HG02938 (cell line): ENCODE data around the gene EXOC3.
A peak's percentile ranks its signal among the peaks of the same experiment; 100 is the strongest.

Source experiments
- ATAC-seq: cut with Tn5 transposase; IDR thresholded peaks from one replicate; pipeline ENCODE4 v1.9.1; 2021; ENCODE audit warnings: mild to moderate bottlenecking, moderate library complexity; ENCODE audit not compliant: unreplicated experiment

EXOC3 gene

DNA sequence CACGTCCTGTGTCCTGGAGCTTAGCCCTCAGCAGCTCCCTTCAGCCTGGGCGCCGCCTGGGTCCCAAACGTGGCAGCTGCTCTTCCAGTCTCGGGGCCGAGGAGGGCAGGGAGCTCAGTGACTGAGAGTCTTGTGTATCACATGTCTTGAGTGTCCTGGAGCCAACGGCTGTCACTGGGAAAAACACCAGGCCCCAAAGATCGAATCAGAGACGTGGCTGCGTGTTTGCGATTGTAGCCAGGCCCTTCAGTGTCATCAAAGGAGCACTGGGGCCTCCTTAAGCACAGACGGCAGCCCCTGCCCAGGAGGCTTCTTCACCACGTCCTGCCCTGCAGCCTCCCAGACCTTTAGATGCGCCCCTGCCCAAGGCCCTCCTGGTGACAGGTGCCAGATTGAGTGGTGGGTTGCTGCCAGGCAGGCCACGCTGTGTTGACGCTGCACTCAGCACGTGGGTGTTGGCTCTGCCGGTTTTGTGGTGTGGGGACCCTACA is 5.7 kb upstream of the EXOC3 start:
- ATAC-seq = no peak

DNA sequence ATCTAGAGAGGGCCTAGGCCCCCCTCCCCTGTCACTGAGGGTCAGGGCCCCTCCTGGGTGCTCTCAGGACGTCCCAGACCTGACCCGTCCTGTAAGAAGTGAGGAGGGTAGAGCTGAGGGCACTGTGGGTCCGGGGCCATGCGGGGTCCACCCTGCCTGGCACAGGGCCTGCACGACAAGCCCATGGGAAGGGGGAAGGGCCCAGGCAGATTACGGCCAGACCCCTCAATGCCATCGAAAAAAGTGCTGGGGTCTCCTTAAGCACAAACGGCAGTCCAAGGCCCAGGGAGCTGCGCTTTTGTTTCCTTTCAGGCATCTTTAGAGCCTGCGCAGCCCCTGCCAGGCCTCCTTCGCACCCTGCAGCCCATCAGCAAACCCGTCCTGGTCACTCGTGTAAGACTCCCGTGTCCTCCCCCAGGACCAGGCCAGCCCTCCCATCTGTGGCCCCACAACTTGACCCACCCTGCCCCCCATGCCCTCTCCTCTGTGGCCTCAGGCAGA is 4.4 kb upstream of the EXOC3 start:
- no peak for ATAC-seq

- no peak for ATAC-seq
Observed at GRCh38 chr5:439181-439580, 3.8 kb upstream of the EXOC3 start.

DNA sequence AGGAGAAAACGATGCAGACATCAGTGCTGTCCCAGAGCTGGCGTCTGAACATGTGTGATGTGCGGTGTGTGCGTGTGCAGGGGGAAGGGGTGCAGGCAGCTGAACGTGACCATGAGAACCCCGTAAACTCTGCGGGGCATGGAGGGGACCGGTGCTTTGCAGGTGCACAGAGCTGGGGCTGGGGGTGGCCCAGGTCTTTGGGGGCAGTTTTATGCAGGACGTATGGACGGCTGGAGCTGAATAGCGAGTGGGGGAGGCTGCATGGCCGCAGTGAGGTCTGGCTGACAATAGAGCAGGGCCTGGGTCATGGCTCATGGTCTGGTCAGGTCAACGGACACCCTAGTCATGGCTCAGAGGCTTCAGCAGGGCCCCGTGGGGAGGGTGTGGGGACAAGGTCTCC is 3.3 kb upstream of the EXOC3 start:
- ATAC-seq = no peak

DNA sequence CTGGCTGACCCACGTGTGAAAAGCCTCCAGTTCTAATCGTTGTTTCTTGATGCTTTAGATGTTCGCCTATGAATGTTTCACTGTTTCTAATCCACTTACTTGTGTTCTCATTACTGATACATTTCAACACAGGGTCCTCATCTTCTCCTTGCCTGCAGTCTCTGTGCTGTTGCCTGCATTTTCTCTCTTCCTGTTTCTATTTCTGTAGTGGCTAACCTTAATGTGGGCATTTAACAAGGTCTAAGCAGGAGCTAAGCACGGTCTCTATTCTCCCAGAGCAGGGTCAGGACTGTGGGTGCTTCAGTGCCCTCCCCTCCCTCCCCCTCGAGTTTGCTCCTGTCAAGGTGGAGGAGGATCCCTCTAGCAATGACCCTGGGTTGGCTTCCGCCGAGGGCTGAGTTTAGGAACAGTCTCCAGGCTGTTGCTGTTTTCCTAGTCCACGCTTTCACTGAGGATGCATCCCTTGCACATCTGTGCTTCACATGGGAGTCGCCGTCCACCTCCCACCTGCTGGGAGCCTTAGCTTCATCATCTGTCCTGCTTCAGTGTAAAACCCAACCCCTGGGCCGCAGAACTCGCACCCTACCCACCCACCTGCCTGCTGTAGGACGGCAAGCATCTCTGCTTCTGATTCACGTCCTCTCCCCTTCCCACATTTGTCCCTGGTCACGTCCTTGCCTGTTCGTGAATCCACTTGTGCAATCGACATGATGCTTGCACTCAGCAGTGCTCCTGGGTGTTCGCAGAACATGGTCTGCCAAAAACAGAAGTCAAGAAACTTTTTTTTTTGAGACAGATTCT is 2.4 kb upstream of the EXOC3 start:
- ATAC-seq = no peak

DNA sequence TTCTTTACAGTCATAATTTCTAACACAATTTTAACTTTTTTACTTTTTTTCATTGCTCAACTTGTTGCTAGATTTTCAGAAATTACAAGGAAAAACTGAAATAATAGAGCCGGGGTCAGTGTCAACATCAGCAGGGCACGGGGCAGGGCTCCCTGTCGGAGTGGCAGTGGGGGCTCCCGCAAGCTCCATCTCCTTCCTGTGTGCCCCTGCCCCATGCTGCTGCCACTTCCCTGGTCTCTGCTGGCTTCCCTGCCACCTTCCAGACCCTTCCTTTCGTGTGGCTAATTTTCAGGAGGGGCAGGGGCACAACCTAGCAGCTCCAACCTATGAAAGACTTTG is 1.0 kb upstream of the EXOC3 start:
- no peak for ATAC-seq

- ATAC-seq = peak; percentile 14
Observed at GRCh38 chr5:443239-444151, 519 bp downstream of the EXOC3 start.

DNA sequence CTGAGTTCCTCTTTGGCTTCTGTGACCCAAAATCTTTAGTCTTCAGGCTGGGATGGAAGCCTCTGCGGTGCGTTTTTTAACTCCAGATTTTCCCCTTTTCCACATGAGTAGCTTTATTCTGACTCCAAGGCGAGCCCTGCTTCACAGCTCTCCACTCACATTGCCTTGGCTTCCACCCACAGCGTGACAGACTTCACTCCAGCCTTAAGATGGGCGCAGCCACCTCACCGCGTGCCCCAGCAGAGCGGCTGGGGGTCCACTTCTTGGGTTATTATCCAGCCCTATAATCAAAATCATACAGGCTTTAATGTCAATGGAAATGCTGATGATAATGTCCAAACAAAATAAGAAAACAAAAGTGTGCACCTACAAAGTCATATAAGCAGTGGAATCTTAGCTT is 1.2 kb downstream of the EXOC3 start:
- ATAC-seq = no peak

GRCh38 chr5:445591-445990 is 2.6 kb downstream of the EXOC3 start:
- no peak for ATAC-seq

DNA sequence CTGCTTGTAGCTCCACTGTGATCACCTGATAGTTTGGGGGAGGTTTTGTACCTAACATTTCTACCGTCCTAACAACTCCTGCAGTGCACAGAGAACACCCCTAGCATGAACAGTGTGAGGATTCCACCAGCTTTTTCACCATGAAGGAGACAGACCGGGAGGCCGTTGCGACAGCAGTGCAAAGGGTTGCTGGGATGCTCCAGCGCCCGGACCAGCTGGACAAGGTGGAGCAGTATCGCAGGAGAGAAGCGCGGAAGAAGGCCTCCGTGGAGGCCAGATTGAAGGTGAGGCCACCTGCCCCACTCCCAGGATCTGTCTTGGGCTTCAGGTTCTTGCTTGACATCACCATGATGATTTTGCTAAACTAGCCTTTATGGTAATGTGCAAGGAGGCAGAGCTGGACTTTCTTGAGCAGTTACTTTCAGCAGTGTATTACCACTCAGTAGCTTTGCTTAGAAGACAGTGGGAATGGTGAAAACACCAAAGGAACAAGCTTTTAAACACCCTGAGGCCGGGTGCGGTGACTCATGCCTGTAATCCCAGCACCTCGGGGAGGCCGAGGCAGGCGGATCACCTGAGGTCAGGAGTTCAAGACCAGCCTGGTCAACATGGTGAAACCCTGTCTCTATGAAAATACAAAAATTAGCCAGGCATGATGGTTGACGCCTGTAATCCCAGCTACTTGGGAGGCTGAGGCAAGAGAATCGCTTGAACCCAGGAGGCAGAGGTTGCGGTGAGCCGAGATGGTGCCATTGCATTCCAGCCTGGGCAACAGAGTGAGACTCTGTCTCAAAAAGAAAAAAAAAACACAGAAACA is 3.3 kb downstream of the EXOC3 start:
- no peak for ATAC-seq

DNA sequence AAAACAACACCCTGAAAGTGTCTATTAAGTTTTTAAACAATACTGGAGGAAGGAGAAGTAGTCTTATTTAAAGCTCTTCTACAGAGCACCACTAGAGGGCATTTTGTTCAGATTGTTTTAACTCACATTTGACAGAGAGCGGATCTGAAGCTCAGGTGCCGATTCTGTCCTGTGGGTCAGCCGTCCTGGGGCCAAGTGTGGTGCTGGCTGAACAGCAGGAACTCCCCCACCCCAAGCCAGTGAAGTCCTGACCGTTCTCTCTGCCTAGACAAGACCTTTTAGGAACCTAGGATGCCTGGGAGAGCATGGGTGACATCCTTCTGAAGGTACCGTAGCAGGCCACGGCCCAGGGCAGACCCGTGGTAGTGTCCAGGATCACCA is 3.9 kb downstream of the EXOC3 start:
- ATAC-seq = no peak

- no peak for ATAC-seq
Observed at GRCh38 chr5:447501-447900, 4.5 kb downstream of the EXOC3 start.

DNA sequence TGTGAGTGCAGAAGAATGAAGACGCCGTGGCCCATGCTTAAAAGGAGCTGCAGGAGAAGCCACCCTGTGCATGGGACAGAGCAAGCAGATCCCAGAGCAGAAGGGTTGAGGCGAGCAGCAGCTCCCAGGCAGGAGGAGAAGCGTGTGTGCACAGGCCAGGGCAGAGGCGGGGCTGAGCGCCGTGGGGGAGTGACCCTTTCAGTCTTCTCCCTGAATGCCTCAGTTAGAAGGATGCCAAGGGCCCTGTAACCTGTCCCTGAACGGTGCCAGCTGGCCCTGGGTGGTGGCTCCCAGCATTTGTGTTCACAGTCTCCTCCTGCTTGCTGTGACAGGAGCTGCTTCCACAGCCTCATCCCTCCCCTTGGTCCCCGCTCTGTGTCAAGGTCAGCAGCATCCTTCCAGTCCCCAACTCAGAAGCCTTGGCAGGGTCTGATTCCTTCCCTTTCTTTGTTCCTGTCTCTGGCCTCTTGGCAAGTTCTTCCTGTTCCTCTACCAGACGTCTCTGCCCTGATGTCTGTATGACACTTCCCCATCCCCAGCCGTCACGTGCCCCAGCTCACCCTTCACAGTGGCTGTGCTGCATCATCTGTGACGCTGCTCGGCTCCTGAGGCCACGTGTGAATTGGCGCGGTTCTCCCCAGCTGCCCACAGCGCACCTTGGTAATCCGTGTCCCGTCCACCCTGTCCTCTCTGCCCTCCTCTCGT is 5.2 kb downstream of the EXOC3 start:
- ATAC-seq = no peak

DNA sequence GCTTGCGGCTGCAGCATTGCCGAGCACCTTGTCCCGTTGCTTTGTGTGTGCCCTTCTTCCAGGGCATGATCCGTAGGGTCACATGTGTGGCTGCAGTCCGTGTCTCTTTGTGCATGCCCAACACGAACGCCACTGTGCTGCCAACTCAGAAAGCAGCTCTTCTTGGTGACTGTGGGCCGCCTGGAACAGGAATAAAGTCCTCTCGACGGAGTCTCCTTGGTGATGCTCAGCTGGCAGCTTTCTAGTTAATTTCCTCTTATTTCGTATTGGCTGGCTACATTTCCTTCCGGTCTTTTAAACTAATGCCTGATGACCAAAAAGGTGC is 5.8 kb downstream of the EXOC3 start:
- no peak for ATAC-seq

GRCh38 chr5:449151-449550 is 6.2 kb downstream of the EXOC3 start:
- ATAC-seq = no peak

DNA sequence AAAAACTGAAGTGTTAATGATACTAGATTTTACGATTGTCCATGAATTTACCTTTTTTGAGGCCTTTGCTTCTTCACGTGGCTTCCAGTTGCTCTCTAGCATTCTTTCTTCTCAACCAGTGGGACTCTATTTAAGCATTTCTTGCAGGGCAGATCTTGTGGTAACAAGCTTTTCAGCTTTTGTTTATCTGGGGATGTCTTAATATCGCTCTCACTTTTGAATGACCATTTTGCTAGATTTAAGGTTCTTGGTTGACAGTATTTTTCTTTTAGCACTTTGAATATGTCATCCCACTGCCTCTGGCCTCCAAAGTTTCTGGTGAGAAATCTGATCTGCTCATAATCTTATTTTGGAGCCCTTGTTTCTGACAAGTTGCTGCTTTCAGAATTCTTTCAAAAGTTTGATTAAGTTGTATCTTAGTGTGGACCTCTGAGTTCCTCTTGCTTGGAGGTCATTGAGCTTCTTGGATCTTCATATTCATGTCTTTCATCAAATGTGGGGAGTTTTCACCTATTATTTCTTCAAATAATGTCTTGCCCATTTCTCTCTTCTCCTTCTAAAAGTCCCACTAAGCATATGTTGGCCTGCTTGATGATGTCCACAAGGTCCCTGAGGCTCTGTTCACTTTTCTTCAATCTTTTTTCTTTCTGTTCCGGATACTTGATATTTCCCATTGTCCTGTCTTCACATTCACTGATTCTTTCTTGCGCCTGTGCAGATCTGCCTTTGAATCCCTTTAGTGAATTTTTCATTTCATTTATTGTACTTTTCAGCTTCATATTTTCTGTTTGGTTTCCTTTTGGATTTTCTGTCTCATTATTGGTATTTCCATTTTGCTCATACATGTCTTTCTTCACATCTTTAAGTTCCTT is 8.8 kb downstream of the EXOC3 start:
- no peak for ATAC-seq

DNA sequence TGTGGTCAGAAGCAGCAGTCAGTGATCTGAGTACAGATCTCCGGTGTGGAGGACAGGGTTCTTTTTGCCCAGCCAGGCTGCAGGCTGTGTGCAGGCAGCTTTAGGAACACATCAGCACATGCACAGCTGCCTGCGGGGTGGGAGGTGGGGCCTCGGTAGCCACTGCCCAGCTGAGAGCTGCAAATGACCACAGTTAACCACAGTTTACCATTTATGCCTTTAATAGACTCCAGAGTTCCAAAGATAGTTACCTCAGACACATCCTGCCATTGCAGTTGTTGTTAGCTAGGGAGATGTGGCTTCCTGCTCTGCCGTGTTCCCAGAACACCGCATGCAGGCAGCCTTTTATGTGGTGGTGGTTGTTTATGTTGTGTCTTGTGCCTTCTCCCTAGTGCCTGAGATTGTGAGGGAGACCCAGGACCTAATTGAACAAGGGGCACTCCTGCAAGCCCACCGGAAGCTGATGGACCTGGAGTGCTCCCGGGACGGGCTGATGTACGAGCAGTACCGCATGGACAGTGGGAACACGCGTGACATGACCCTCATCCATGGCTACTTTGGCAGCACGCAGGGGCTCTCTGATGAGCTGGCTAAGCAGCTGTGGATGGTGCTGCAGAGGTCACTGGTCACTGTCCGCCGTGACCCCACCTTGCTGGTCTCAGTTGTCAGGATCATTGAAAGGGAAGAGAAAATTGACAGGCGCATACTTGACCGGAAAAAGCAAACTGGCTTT is 10.2 kb downstream of the EXOC3 start:
- ATAC-seq = no peak

DNA sequence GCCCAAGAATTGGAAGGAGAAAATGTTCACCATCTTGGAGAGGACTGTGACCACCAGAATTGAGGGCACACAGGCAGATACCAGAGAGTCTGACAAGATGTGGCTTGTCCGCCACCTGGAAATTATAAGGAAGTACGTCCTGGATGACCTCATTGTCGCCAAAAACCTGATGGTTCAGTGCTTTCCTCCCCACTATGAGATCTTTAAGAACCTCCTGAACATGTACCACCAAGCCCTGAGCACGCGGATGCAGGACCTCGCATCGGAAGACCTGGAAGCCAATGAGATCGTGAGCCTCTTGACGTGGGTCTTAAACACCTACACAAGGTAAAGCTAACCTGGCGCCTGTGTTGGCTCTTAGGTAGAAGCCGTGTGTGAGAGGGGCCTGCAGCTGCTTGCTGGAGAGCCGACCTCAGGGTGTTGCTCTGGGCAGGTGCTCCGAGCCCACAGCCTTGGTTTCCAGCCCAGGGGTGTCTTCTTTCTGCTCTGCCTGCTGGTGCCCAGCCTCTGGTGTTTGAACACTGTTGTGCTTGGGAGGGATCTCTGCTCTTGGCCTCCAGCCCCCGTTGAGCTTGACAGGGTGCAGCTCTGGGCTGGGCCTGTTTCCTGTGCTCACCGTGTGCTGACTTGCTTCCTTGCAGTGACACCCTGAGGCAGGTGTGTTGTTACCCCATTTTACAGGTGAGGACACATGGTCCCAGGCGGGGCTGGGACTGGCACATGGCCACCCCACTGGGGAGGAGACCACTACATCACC is 10.9 kb downstream of the EXOC3 start:
- no peak for ATAC-seq
